Activated CD4-positive, alpha-beta T cell treated with anti-CD3 and anti-CD28 coated beads, Interleukin-2, amount 10 ng/mL, durations not matched to agents 7 days and 5 days (primary cell): ENCODE measurements around the gene AMMECR1L. TPM values are rescaled to one million over a fixed set of nuclear protein-coding genes. Genes with fewer than 3 reads are reported as not detected.
"Not testable (repeated sequence)": the region's sequence is repeated elsewhere in the genome, so short reads cannot be mapped to it uniquely, and the experiment has no call there.

Experiments used
- CTCF ChIA-PET: fragments of 350-600 bp; sonication (Branson Sonifier 250); formaldehyde crosslinking; loops from one replicate; lab custom pipeline; 2021; ENCODE audit warnings: antibody characterized with exemption; lab: Charles Lee
- POLR2A ChIA-PET: fragments of 350-600 bp; sonication (Branson Sonifier 250); formaldehyde crosslinking; loops from one replicate; lab custom pipeline; 2021; ENCODE audit warnings: antibody characterized with exemption; lab: Charles Lee
- DNase-seq: peaks from one replicate; pipeline ENCODE4 v3.0.0-alpha.2; 2020
- H3K27ac Mint-ChIP-seq: one replicate; pipeline ENCODE4 v1.8.0; 2021; ENCODE audit warnings: mild to moderate bottlenecking, moderate library complexity, mixed read lengths
- H3K27me3 Mint-ChIP-seq: one replicate; pipeline ENCODE4 v1.8.0; 2021; ENCODE audit warnings: mixed read lengths
- H3K36me3 Mint-ChIP-seq: one replicate; pipeline ENCODE4 v1.8.0; 2021; ENCODE audit warnings: low read depth, mixed read lengths
- H3K4me1 Mint-ChIP-seq: one replicate; pipeline ENCODE4 v1.8.0; 2021; ENCODE audit warnings: mixed read lengths
- H3K4me3 Mint-ChIP-seq: one replicate; pipeline ENCODE4 v1.8.0; 2021; ENCODE audit warnings: mild to moderate bottlenecking, moderate library complexity, mixed read lengths
- H3K9me3 Mint-ChIP-seq: one replicate; pipeline ENCODE4 v1.8.0; 2021; ENCODE audit warnings: mixed read lengths
- total RNA-seq, 2 experiments: library from RNA; stranded (reverse); gene quantifications; one replicate each; pipeline ENCODE4 v1.2.3, GENCODE V29; 2021

AMMECR1L gene
- total RNA-seq, 2 experiments from 2014 or later = 15.0 to 15.4 TPM

GRCh38 chr2:127853671-127854070 is 32.1 kb downstream of the AMMECR1L start:
- no peak for DNase-seq
- ChIA-PET CTCF (interaction anchor here (0.6 to 1.1 kb wide), 3 partner anchors 66 to 375 kb away, joined by 3 to 4 read pairs (median 3); no protein-coding TSS in a partner anchor), POLR2A (no interaction called here)
- Mint-ChIP-seq H3K4me1 (peaks cover 48% of the 10 kb centered on the region), H3K27me3 (no peaks in the 10 kb centered on the region), H3K9me3 (no peaks in the 10 kb centered on the region), H3K4me3 (no peak overlapping the region), H3K27ac (peak overlapping the region; percentile 3), H3K36me3 (peaks cover 47% of the 10 kb centered on the region)

GRCh38 chr2:127852388-127852787 is 33.4 kb downstream of the AMMECR1L start:
- H3K4me1 Mint-ChIP-seq = peaks cover 40% of the 10 kb centered on the region
- no peak for DNase-seq
- ChIA-PET CTCF (interaction anchor here (0.9 to 2.1 kb wide), 2 partner anchors 11 to 274 kb away, joined by 3 to 5 read pairs; no protein-coding TSS in a partner anchor), POLR2A (no interaction called here)
- H3K4me3 Mint-ChIP-seq = no peak overlapping the region
- H3K27ac Mint-ChIP-seq = no peak overlapping the region
- no peaks in the 10 kb centered on the region for H3K27me3 Mint-ChIP-seq
- no peaks in the 10 kb centered on the region for H3K9me3 Mint-ChIP-seq
- H3K36me3 Mint-ChIP-seq = peaks cover 51% of the 10 kb centered on the region

- ChIA-PET POLR2A (no interaction called here), CTCF (interaction anchor here (1.0 kb wide), 1 partner anchor 11 kb away, joined by 3 read pairs; no protein-coding TSS in a partner anchor)
- DNase-seq = no peak
- Mint-ChIP-seq H3K9me3 (no peaks in the 10 kb centered on the region), H3K27me3 (no peaks in the 10 kb centered on the region), H3K36me3 (peaks cover 65% of the 10 kb centered on the region), H3K27ac (no peak overlapping the region), H3K4me1 (peaks cover 16% of the 10 kb centered on the region), H3K4me3 (no peak overlapping the region)
These were observed 37.8 kb downstream of the AMMECR1L start for GRCh38 chr2:127847931-127848330.

- peaks cover 17% of the 10 kb centered on the region for H3K4me1 Mint-ChIP-seq
- no peak overlapping the region for H3K4me3 Mint-ChIP-seq
- no peak overlapping the region for H3K27ac Mint-ChIP-seq
- peaks cover 41% of the 10 kb centered on the region for H3K36me3 Mint-ChIP-seq
- CTCF ChIA-PET = interaction anchor here (0.8 to 2.1 kb wide), 6 partner anchors 10 to 22 kb away, joined by 3 to 8 read pairs (median 4); partner anchors contain the start of gene POLR2D
- no peak for DNase-seq
- no peaks in the 10 kb centered on the region for H3K27me3 Mint-ChIP-seq
- POLR2A ChIA-PET = no interaction called here
- no peaks in the 10 kb centered on the region for H3K9me3 Mint-ChIP-seq
These were observed 40.8 kb downstream of the AMMECR1L start for GRCh38 chr2:127844973-127845372.

DNA sequence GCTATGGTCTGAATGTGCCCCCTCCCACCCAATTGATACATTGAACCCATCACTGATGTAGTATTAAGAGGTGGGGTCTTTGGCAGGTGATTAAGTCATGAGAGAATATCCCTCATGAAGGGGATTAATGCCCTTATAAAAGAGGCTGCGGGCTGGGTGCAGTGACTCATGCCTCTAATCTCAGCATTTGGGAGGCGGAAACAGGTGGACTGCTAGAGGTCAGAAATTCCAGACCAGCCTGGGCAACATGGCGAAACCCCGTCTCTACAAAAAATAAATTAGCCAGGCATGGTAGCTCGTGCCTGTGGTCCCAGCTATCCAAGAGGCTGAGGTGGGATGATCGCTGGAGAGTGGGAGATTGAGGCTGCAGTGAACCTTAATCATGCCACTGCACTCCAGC is 42.1 kb downstream of the AMMECR1L start:
- no peak overlapping the region for H3K27ac Mint-ChIP-seq
- H3K4me3 Mint-ChIP-seq = no peak overlapping the region
- CTCF ChIA-PET = interaction anchor here (0.7 to 1.4 kb wide), 3 partner anchors 13 to 89 kb away, joined by 3 to 4 read pairs (median 3); no protein-coding TSS in a partner anchor
- H3K4me1 Mint-ChIP-seq = peaks cover 9% of the 10 kb centered on the region
- no peak for DNase-seq
- H3K36me3 Mint-ChIP-seq = peaks cover 29% of the 10 kb centered on the region
- POLR2A ChIA-PET = no interaction called here
- H3K9me3 Mint-ChIP-seq = no peaks in the 10 kb centered on the region
- no peaks in the 10 kb centered on the region for H3K27me3 Mint-ChIP-seq

DNA sequence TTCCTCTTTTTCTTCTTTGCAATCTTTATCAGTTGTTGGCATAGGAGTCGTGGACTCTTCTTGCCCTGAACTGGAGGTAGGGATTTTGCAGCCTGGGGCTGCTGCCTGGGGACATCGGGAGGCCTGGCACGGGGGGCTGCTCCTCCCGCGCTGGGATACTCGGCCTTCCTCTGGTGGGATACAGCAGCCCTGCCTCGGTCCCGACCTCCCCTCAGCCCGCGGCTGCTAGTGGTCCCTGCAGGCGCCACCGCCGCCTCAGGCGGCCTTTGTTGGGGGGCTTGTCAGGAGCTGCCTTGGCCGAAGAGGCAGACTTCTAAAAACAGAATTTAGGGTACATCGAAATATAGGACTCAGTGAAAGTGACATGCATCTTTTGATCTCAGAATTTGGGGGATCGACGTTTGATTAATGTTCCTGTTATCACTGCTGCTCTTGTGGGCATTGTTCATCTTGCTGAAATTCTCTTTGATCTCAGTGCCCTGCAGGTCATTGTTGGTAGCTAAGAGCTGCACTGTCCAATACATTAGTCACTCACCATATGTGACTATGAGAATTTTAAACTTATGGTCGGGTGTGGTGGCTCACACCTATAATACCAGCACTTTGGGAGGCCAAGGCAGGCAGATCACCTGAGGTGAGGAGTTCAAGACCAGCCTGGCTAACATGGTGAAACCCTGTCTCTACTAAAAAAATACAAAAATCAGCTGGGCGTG is 44.1 kb downstream of the AMMECR1L start:
- Mint-ChIP-seq H3K4me3 (no peak overlapping the region), H3K4me1 (peaks cover 9% of the 10 kb centered on the region), H3K9me3 (no peaks in the 10 kb centered on the region), H3K27ac (no peak overlapping the region), H3K36me3 (peaks cover 17% of the 10 kb centered on the region), H3K27me3 (no peaks in the 10 kb centered on the region)
- ChIA-PET POLR2A (no interaction called here), CTCF (interaction anchor here (0.6 to 1.3 kb wide), 2 partner anchors 10 to 43 kb away, joined by 3 to 5 read pairs; no protein-coding TSS in a partner anchor)
- DNase-seq = no peak

GRCh38 chr2:127840893-127841292 is 44.9 kb downstream of the AMMECR1L start:
- no peaks in the 10 kb centered on the region for H3K27me3 Mint-ChIP-seq
- CTCF ChIA-PET = interaction anchor here (0.6 kb wide), 1 partner anchor 42 kb away, joined by 3 read pairs; no protein-coding TSS in a partner anchor

GRCh38 chr2:127834951-127835350 is 50.8 kb downstream of the AMMECR1L start:
- ChIA-PET CTCF (interaction anchor here (1.1 to 1.4 kb wide), 2 partner anchors 10 to 11 kb away, joined by 3 read pairs; no protein-coding TSS in a partner anchor), POLR2A (no interaction called here)
- Mint-ChIP-seq H3K27me3 (peaks cover 2% of the 10 kb centered on the region), H3K4me1 (peaks cover 12% of the 10 kb centered on the region), H3K27ac (no peak overlapping the region), H3K9me3 (no peaks in the 10 kb centered on the region), H3K36me3 (no peaks in the 10 kb centered on the region), H3K4me3 (no peak overlapping the region)
- DNase-seq = no peak

More at GRCh38 chr2:127840893-127841292, 44.9 kb downstream of the AMMECR1L start:
- Mint-ChIP-seq H3K27ac (no peak overlapping the region), H3K4me1 (peaks cover 9% of the 10 kb centered on the region), H3K9me3 (no peaks in the 10 kb centered on the region), H3K4me3 (no peak overlapping the region), H3K36me3 (peaks cover 12% of the 10 kb centered on the region)
- POLR2A ChIA-PET = no interaction called here
- DNase-seq = no peak

DNA sequence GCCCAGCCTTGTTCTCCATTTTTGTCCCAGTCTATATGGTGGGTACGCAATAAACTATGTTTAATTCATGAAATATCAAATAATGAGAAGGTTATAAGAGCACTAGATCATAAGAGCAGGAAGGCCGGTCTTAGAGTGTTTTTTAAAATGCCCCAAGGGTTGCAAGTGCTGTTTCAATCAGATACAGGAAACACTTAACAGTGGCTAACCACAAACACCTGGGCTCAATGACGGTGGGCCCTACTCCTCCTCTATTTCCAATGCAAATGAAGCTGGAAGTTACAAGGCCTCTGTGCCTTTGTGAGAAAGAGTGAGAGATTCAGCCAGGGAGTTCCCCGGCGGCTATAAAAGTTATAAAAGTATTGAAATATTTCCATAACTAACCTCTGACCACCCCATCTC is 55.9 kb downstream of the AMMECR1L start:
- CTCF ChIA-PET = interaction anchor here (1.2 to 1.4 kb wide), 4 partner anchors 9 to 29 kb away, joined by 3 to 8 read pairs (median 4); no protein-coding TSS in a partner anchor

DNA sequence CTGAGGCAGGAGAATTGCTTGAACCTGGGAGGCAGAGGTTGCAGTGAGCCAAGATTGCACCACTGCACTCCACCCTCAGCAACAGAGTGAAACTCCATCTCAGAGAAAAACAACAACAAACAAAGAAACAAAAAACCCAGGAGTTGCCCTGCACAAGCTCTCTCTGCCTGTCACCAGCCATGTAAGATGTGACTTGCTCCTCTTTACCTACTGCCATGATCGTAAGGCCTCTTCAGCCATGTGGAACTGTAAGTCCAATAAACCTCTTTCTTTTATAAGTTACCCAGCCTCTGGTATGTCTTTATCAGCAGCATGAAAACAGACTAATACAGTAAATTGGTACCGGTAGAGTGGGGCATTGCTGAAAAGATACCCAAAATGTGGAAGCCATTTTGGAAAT is 59.0 kb downstream of the AMMECR1L start:
- Mint-ChIP-seq H3K4me1 (peaks cover 31% of the 10 kb centered on the region), H3K9me3 (peaks cover 35% of the 10 kb centered on the region), H3K36me3 (peaks cover 22% of the 10 kb centered on the region), H3K27me3 (peaks cover 10% of the 10 kb centered on the region)
- DNase-seq, H3K27ac Mint-ChIP-seq, POLR2A ChIA-PET, H3K4me3 Mint-ChIP-seq, CTCF ChIA-PET: not testable (repeated sequence)

More for the DNA sequence above, 55.9 kb downstream of the AMMECR1L start:
- Mint-ChIP-seq H3K4me1 (peaks cover 32% of the 10 kb centered on the region), H3K36me3 (peaks cover 22% of the 10 kb centered on the region), H3K27me3 (peaks cover 3% of the 10 kb centered on the region), H3K4me3 (no peak overlapping the region), H3K9me3 (peaks cover 26% of the 10 kb centered on the region), H3K27ac (peak overlapping the region; percentile 86)
- DNase-seq = peak; percentile 76
- POLR2A ChIA-PET = interaction anchor here (0.7 kb wide), 1 partner anchor 70 kb away, joined by 3 read pairs; no protein-coding TSS in a partner anchor

GRCh38 chr2:127826047-127826446 is 59.7 kb downstream of the AMMECR1L start:
- Mint-ChIP-seq H3K4me1 (peaks cover 29% of the 10 kb centered on the region), H3K9me3 (peaks cover 40% of the 10 kb centered on the region), H3K27ac (no peak overlapping the region), H3K4me3 (no peak overlapping the region), H3K36me3 (peaks cover 22% of the 10 kb centered on the region), H3K27me3 (peaks cover 14% of the 10 kb centered on the region)
- ChIA-PET POLR2A (no interaction called here), CTCF (no interaction called here)
- DNase-seq = no peak

GRCh38 chr2:127820080-127820668 is 65.6 kb downstream of the AMMECR1L start:
- H3K27me3 Mint-ChIP-seq = peaks cover 32% of the 10 kb centered on the region
- no peak overlapping the region for H3K4me3 Mint-ChIP-seq
- CTCF ChIA-PET = interaction anchor here (0.7 to 1.6 kb wide), 3 partner anchors 8 to 371 kb away, joined by 3 to 7 read pairs (median 5); partner anchors contain the start of gene WDR33
- H3K4me1 Mint-ChIP-seq = no peaks in the 10 kb centered on the region
- no peak for DNase-seq
- POLR2A ChIA-PET = no interaction called here
- peaks cover 33% of the 10 kb centered on the region for H3K9me3 Mint-ChIP-seq
- H3K27ac Mint-ChIP-seq = no peak overlapping the region
- peaks cover 2% of the 10 kb centered on the region for H3K36me3 Mint-ChIP-seq
